Caco-2 (cell line): ENCODE results near the gene SAXO2. TPM values are rescaled to one million over a fixed set of nuclear protein-coding genes. Genes with fewer than 3 reads are reported as not detected.
"Not testable (repeated sequence)": the region's sequence is repeated elsewhere in the genome, so short reads cannot be mapped to it uniquely, and the experiment has no call there.

ENCODE experiments used
- BruUV-seq: library from RNA; stranded (reverse); fragments of 400-500 nt; replicated peaks from 2 replicates; lab custom pipeline; 2021; lab: Mats Ljungman, UMichigan
- CTCF ChIA-PET: fragments of 300-600 bp; sonication (Branson Sonifier 250); formaldehyde crosslinking; loops from one replicate; lab custom pipeline; 2022; ENCODE audit warnings: antibody characterized with exemption; lab: Charles Lee
- POLR2A ChIA-PET: fragments of 300-600 bp; sonication (Branson Sonifier 250); formaldehyde crosslinking; loops from one replicate; lab custom pipeline; 2022; ENCODE audit warnings: antibody characterized with exemption; lab: Charles Lee
- DNase-seq, 2 experiments: peaks; one replicate each; pipeline versions ENCODE4 v3.0.0 to v3.0.0-alpha.2; 2020 to 2022
- H3K27me3 ChIP-seq: replicated peaks from 2 replicates; pipeline ENCODE4 v1.6.0; 2011; ENCODE audit warnings: low read length; ENCODE audit not compliant: control insufficient read depth, insufficient read depth
- H3K36me3 ChIP-seq: 2 replicates; pipeline ENCODE4 v1.5.1; 2011; ENCODE audit warnings: low read length; ENCODE audit not compliant: control insufficient read depth, insufficient read depth
- H3K4me1 ChIP-seq: fragments of 250-450 bp; sonication (Bioruptor Pico); 2 replicates; pipeline ENCODE4 v1.5.1; 2020; ENCODE audit warnings: mild to moderate bottlenecking
- H3K4me3 ChIP-seq: 2 replicates; pipeline ENCODE4 v1.5.1; 2011; ENCODE audit warnings: low read depth, mild to moderate bottlenecking, control low read depth, low read length
- H3K9me3 ChIP-seq: fragments of 250-450 bp; sonication (Bioruptor Pico); 2 replicates; pipeline ENCODE4 v1.5.1; 2020; ENCODE audit warnings: mild to moderate bottlenecking, moderate library complexity
- H3K27ac Mint-ChIP-seq: one replicate; pipeline ENCODE4 v1.8.0; 2022; ENCODE audit warnings: mixed read lengths; ENCODE audit not compliant: unreplicated experiment
- H3K27me3 Mint-ChIP-seq: one replicate; pipeline ENCODE4 v1.8.0; 2022; ENCODE audit warnings: mixed read lengths; ENCODE audit not compliant: insufficient read depth, unreplicated experiment
- H3K36me3 Mint-ChIP-seq: one replicate; pipeline ENCODE4 v1.8.0; 2022; ENCODE audit warnings: mild to moderate bottlenecking, mixed read lengths; ENCODE audit not compliant: insufficient read depth, unreplicated experiment
- H3K4me1 Mint-ChIP-seq: one replicate; pipeline ENCODE4 v1.8.0; 2022; ENCODE audit warnings: low read depth, mixed read lengths; ENCODE audit not compliant: unreplicated experiment
- H3K4me3 Mint-ChIP-seq: one replicate; pipeline ENCODE4 v1.8.0; 2022; ENCODE audit warnings: mild to moderate bottlenecking, moderate library complexity, mixed read lengths; ENCODE audit not compliant: unreplicated experiment
- H3K9me3 Mint-ChIP-seq: one replicate; pipeline ENCODE4 v1.8.0; 2022; ENCODE audit warnings: mixed read lengths; ENCODE audit not compliant: unreplicated experiment
- intact Hi-C: fragments of 100-400 bp; cut with micrococcal nuclease; formaldehyde crosslinking; loops from one replicate; pipeline ENCODE4 v1.10.0; 2022; ENCODE audit not compliant: unreplicated experiment
- total RNA-seq: library from RNA; stranded (reverse); gene quantifications from 2 replicates; pipeline ENCODE4 v1.2.3, GENCODE V29; 2022

The SAXO2 gene
- total RNA-seq, 1 experiment from 2014 or later = 0.61 TPM

- H3K4me1 ChIP-seq, BruUV-seq, H3K4me3 ChIP-seq, H3K36me3 Mint-ChIP-seq, H3K36me3 ChIP-seq, H3K9me3 ChIP-seq, H3K27me3 Mint-ChIP-seq, intact Hi-C loops, POLR2A ChIA-PET, H3K27me3 ChIP-seq, H3K27ac Mint-ChIP-seq, CTCF ChIA-PET, H3K4me1 Mint-ChIP-seq, H3K9me3 Mint-ChIP-seq, H3K4me3 Mint-ChIP-seq: not testable (repeated sequence)
- peak; percentile 46 to 72 for DNase-seq
Measured at GRCh38 chr15:82332711-82333602, 70.3 kb downstream of the SAXO2 start.

GRCh38 chr15:82333603-82334553 is 71.3 kb downstream of the SAXO2 start:
- H3K27me3 Mint-ChIP-seq, POLR2A ChIA-PET, H3K4me1 Mint-ChIP-seq, H3K27ac Mint-ChIP-seq, H3K27me3 ChIP-seq, intact Hi-C loops, H3K9me3 Mint-ChIP-seq, H3K36me3 Mint-ChIP-seq, H3K36me3 ChIP-seq, H3K9me3 ChIP-seq, H3K4me1 ChIP-seq, H3K4me3 ChIP-seq, H3K4me3 Mint-ChIP-seq, CTCF ChIA-PET, BruUV-seq: not testable (repeated sequence)
- DNase-seq = peak in 1 of 2 experiments; percentile 5

Other genes starting within 250 kb of the SAXO2 start
- 0.28 and 0.34 TPM in 2 replicates for gene MEX3B, start 216.8 kb upstream of the SAXO2 start, total RNA-seq
- gene EFL1, start 84 bp upstream of the SAXO2 start, total RNA-seq = 10.3 and 14.3 TPM in 2 replicates
- gene GOLGA6L10, start 86.7 kb downstream of the SAXO2 start, total RNA-seq = 3.4 and 3.8 TPM in 2 replicates
- 3.6 and 4.1 TPM in 2 replicates for gene GOLGA6L9, start 167.0 kb downstream of the SAXO2 start, total RNA-seq